SK-N-MC (cell line): Measurements from ENCODE around the gene KRT6C.
"Not testable (repeated sequence)": the region's sequence is repeated elsewhere in the genome, so short reads cannot be mapped to it uniquely, and the experiment has no call there.

Experiments
- DNase-seq: peaks from one replicate; pipeline ENCODE4 v3.0.0-alpha.2; 2011; ENCODE audit warnings: low read depth, low spot score
- H3K27ac ChIP-seq: fragments of 200-600 bp; sonication (generic); 2 replicates; pipeline ENCODE4 v1.5.1; 2016; ENCODE audit warnings: mixed run types
- H3K36me3 ChIP-seq: fragments of 200-600 bp; sonication (generic); 2 replicates; pipeline ENCODE4 v1.6.1; 2017; ENCODE audit warnings: antibody characterized with exemption, low read length, mixed read lengths; ENCODE audit not compliant: insufficient read depth
- H3K4me3 ChIP-seq: fragments of 200-600 bp; sonication (generic); 2 replicates; pipeline ENCODE4 v1.5.1; 2016
- H3K9ac ChIP-seq: fragments of 200-600 bp; sonication (generic); 2 replicates; pipeline ENCODE4 v1.8.0; 2017; ENCODE audit warnings: mixed run types, mixed read lengths; ENCODE audit not compliant: insufficient read length
- H3K9me3 ChIP-seq: fragments of 200-600 bp; sonication (generic); 2 replicates; pipeline ENCODE4 v1.6.1; 2017; ENCODE audit warnings: low read depth, mild to moderate bottlenecking, antibody characterized with exemption, low read length, moderate library complexity, mixed read lengths
- EZH2 ChIP-seq: fragments of 200-600 bp; sonication (generic); IDR thresholded peaks from one replicate; pipeline ENCODE4 v1.6.1; 2017; ENCODE audit warnings: antibody characterized with exemption
- FOXP2 ChIP-seq: optimal IDR thresholded peaks from 2 replicates; pipeline ENCODE3; 2011; ENCODE audit warnings: mild to moderate bottlenecking, moderate library complexity; ENCODE audit not compliant: insufficient read depth; ENCODE audit errors: extremely low read length, control extremely low read depth
- POLR2AphosphoS5 ChIP-seq: IDR thresholded peaks from 2 replicates; pipeline ENCODE4 v1.6.1; 2012; ENCODE audit warnings: mild to moderate bottlenecking, low read depth, low read length, borderline replicate concordance

The KRT6C gene

GRCh38 chr12:52452101-52452500, 21.5 kb downstream of the KRT6C start, which contains the start of gene KRT6B:
Gene KRT6B, minus strand, starts transcription at chr12:52452146. Its CDS starts 68 bp downstream, at chr12:52452078.
- no peak for DNase-seq
- H3K27ac ChIP-seq: no peak within 1 kb of the TSS
- no peak within 1 kb of the TSS for H3K9ac ChIP-seq
- TF ChIP-seq EZH2: no peak
- TF ChIP-seq POLR2AphosphoS5: no peak
- TF ChIP-seq FOXP2: no peak
- no peaks in the 10 kb centered on the region for H3K36me3 ChIP-seq
- H3K9me3 ChIP-seq: no peaks in the 10 kb centered on the region
- H3K4me3 ChIP-seq: no peak within 1 kb of the TSS

DNA sequence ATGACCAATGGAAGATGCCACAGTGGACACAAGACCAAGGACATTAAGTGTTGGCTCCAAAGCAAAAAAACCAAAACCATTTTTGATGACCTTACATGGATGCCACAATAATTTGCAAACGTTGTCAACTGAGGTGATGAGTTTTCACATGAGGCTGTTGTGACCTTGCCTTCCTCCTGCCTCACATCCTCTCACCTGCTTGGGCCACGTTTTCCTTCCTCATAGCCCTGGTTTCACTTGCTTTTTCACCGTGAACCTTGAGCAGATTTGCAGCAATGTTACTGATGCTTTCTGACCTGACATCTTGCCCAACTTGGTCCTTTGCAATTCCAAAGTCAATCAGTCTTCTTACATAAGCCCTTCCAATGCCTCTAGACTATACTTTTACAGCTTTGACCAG, 25.4 kb downstream of the KRT6C start:
- no peaks in the 10 kb centered on the region for H3K9me3 ChIP-seq
- DNase-seq: no peak

GRCh38 chr12:52447196-52447595, 26.4 kb downstream of the KRT6C start:
- H3K4me3 ChIP-seq, H3K9me3 ChIP-seq, H3K9ac ChIP-seq, H3K27ac ChIP-seq, H3K36me3 ChIP-seq, DNase-seq: not testable (repeated sequence)

More for the DNA sequence above, 25.4 kb downstream of the KRT6C start:
- no peak overlapping the region for H3K9ac ChIP-seq
- no peak overlapping the region for H3K4me3 ChIP-seq
- no peak overlapping the region for H3K27ac ChIP-seq
- no peaks in the 10 kb centered on the region for H3K36me3 ChIP-seq
- no peak for TF ChIP-seq POLR2AphosphoS5
- TF ChIP-seq EZH2: no peak
- no peak for TF ChIP-seq FOXP2

DNA sequence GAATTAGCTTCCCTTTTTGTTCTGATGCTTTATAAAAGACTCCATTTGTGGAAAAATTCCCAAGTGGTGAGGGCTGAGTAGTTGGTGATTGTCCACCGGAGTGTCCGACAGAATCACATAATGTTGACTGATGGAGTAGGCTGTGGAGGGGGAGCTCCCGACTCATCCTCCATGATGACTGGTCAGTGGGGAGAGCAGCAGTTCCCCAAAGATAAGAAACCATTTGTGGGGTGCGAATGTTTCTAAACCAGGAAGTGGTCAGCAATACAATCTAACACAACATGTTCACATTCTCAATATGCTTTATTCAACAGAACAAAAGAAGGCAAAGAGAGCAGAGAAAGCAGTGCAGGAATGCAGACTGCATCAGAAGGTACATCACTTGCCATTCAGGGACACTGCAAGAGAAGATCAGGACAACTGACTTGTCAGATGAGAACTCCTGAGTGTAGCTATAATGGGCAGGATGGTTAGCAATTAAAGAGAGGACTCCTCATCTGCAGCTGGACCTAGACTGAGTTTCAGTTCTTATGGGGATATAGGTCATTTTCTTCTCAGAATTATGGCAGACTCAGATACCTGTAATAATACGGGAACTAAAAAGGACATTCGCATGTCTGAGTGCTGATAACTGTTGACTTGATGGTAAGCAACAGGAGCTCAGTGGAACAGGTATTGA, 27.1 kb downstream of the KRT6C start:
- Histone ChIP-seq H3K4me3 (no peak overlapping the region), H3K9ac (no peak overlapping the region), H3K27ac (no peak overlapping the region), H3K9me3 (no peaks in the 10 kb centered on the region), H3K36me3 (no peaks in the 10 kb centered on the region)
- DNase-seq: no peak
- TF ChIP-seq FOXP2 (no peak), EZH2 (no peak)

DNA sequence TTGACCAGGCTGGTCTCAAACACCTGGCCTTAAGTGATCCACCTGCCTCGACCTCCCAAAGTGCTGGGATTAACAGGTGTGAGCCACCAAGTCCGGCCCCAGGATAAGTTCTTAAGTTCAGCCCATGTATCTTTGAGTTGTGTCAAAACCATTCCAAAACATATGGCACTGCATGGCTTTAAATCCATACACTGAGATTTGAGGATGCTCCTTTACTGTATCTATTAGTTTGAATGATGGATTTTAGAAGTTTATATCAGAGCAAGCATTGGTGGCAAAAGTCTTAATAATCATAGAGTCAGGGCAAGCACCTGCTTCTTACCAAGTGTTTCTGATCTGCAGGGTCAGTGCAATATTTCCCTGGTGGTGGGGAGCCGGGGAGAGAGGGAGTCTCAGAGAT, 27.7 kb downstream of the KRT6C start:
- Histone ChIP-seq H3K9ac (no peak overlapping the region), H3K27ac (no peak overlapping the region), H3K9me3 (no peaks in the 10 kb centered on the region), H3K4me3 (no peak overlapping the region), H3K36me3 (no peaks in the 10 kb centered on the region)
- TF ChIP-seq POLR2AphosphoS5 (no peak), EZH2 (no peak), FOXP2 (no peak)
- no peak for DNase-seq

GRCh38 chr12:52444647-52445595, 28.7 kb downstream of the KRT6C start:
- H3K9ac ChIP-seq: no peak overlapping the region
- no peak overlapping the region for H3K27ac ChIP-seq
- TF ChIP-seq FOXP2 (no peak), POLR2AphosphoS5 (no peak), EZH2 (no peak)

DNA sequence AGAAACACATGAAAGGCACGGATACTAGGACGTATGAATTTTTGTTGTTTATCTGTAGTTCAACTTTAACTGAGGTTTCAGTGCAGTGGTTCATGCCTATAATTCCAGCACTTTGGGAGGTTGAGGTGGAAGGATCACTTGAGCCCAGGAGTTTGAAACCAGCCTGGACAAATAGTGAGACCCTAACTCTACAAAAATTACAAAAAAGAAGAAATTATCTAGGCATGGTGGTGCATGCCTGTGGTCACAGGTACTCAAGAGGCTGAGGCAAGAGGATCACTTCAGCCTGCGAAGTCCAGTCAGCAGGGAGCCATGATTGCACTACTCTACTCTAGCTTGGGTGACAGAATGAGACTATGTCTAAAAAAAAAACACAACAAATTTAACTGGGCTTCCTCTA, 29.6 kb downstream of the KRT6C start:
- H3K36me3 ChIP-seq: no peaks in the 10 kb centered on the region
- no peak for DNase-seq
- no peak overlapping the region for H3K27ac ChIP-seq
- H3K4me3 ChIP-seq: no peak overlapping the region
- TF ChIP-seq EZH2 (no peak), POLR2AphosphoS5 (no peak), FOXP2 (no peak)
- no peak overlapping the region for H3K9ac ChIP-seq
- no peaks in the 10 kb centered on the region for H3K9me3 ChIP-seq

More at GRCh38 chr12:52444647-52445595, 28.7 kb downstream of the KRT6C start:
- H3K36me3 ChIP-seq: no peaks in the 10 kb centered on the region
- no peak for DNase-seq
- H3K4me3 ChIP-seq: no peak overlapping the region
- H3K9me3 ChIP-seq: no peaks in the 10 kb centered on the region

DNA sequence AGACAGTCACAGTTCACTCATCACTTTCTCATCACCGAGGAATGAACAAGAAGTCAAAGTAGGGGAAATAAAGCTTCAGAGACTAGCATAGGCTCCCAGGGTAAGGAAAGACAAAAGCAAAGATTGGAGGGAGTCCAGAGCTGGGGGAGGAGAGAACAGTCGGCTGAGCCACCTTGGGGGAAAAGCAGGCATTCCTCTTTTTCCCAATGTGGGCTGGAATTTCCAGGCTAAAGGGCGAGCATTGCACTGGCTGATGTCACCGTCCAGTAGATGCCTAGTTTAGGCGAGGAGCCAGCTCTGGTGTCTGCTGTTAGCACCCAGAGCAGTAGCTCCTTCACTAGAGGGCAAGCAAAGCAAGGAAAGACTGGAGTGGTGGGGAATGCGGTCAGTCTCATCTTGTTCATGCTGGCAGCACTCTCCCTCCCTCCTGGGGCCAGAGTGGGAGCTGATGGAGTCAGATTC, 31.0 kb downstream of the KRT6C start:
- H3K4me3 ChIP-seq: no peak overlapping the region
- TF ChIP-seq POLR2AphosphoS5 (no peak), FOXP2 (no peak), EZH2 (no peak)
- no peak overlapping the region for H3K9ac ChIP-seq
- DNase-seq: no peak
- no peaks in the 10 kb centered on the region for H3K36me3 ChIP-seq
- no peaks in the 10 kb centered on the region for H3K9me3 ChIP-seq
- H3K27ac ChIP-seq: no peak overlapping the region

GRCh38 chr12:52441320-52441911, 32.2 kb downstream of the KRT6C start:
- Histone ChIP-seq H3K4me3 (no peak overlapping the region), H3K9me3 (no peaks in the 10 kb centered on the region), H3K27ac (no peak overlapping the region), H3K36me3 (no peaks in the 10 kb centered on the region), H3K9ac (no peak overlapping the region)
- no peak for DNase-seq
- no peak for TF ChIP-seq FOXP2
- no peak for TF ChIP-seq POLR2AphosphoS5
- no peak for TF ChIP-seq EZH2
